Fibroblast of upper back skin (primary cell): ENCODE results near the gene WWOX.
"Not testable (repeated sequence)": the region's sequence is repeated elsewhere in the genome, so short reads cannot be mapped to it uniquely, and the experiment has no call there.

ENCODE experiments used
- DNase-seq: peaks from one replicate; pipeline ENCODE4 v3.0.0-alpha.2; 2013

The WWOX gene

GRCh38 chr16:79211586-79211985, 1112.1 kb downstream of the WWOX start:
- DNase-seq: no peak

GRCh38 chr16:79212114-79212791, 1112.8 kb downstream of the WWOX start:
- no peak for DNase-seq

DNA sequence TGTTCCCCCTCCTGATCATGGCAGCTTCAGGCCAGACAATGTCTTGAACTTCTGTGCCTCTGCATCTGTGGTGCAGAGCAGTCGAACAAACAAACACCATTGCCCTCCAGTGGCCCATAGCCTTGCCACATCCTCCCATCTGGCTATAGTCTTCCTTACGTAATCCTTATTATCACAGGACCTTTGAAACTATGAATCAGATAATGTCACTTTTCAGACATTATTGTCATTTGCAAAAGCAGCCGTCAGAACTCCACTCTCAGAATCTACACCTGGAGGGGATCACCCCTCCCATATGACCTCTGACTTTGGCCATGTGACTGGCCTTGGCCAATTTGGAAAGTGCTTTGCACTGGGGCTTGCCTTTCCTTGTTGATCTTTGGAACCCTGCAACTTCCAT, 1113.8 kb downstream of the WWOX start:
- DNase-seq: no peak

- DNase-seq: no peak
These were observed 1115.8 kb downstream of the WWOX start for GRCh38 chr16:79215289-79215688.

- DNase-seq: no peak
These were observed 1118.0 kb downstream of the WWOX start for GRCh38 chr16:79217375-79218011.

DNA sequence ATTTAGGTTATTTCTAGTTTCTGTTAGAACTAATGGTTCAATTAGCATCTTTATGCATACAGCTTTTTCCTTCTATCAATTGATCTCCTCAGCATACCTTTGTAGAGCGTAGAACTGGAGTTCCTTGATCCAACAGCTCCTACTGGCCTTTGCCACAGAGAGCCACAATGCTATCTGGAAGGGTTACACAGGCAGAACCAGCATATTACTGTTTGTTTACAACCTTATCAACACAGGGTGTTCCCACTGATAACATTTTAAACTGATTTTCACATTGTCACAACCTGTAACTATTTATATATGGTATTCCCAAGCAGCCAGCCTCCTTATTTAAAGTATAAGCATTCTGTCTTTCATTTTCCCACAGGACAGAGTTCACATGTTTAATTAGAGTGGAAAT, 1118.9 kb downstream of the WWOX start:
- DNase-seq: no peak

GRCh38 chr16:79225994-79226393, 1126.5 kb downstream of the WWOX start:
- DNase-seq: not testable (repeated sequence)

GRCh38 chr16:79229361-79229760, 1129.9 kb downstream of the WWOX start:
- DNase-seq: no peak

GRCh38 chr16:79245700-79246099, 1146.2 kb downstream of the WWOX start:
- DNase-seq: not testable (repeated sequence)

DNA sequence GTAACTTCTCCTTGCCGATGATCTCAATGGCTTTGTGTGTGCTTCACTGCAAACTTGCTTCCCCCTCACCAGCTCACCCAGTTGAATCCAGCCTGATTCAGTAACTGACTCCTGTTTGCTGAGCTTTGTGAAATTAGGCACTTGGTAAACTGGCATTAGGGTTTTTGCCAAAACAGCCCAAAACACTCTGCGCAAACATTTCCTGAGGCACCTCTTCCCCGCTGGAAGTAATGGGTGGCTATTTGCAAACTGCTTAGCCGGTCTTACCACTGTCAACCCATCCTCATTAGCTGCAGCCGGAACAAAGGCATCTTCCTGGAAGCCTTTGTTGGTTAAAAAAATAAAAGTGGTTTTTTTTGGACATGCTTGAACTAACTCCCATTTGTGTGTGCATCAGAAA, 1147.9 kb downstream of the WWOX start:
- DNase-seq: no peak

- no peak for DNase-seq
These were observed 1148.9 kb downstream of the WWOX start for GRCh38 chr16:79248351-79248750.

DNA sequence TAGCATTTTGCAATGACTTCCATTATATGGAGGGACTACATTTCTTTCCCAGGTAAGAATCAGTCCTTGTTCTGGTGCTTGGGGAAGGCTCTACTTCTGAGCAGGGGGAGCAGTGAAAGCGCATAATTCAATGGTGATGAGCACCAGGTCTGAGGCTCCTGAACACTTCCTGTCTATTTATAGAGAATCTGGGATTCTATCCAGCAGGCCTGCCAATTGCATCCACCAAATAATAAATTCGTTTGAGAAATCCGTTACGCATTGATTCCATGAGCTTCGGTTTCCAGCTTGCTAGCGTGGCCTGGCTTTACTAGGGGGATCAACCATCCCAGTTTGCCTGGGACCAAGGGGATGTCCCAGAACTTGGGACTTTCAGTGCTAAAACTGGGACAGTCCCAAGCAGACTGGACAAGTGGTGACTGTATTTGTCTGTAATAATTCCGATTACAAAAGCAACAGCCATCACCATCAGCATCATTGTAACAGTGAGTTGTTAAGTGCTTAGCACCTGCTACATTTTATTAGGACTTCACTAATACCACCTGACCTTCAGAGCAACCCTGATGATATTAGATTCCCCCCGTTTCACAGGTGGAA, 1151.1 kb downstream of the WWOX start:
- DNase-seq: no peak

DNA sequence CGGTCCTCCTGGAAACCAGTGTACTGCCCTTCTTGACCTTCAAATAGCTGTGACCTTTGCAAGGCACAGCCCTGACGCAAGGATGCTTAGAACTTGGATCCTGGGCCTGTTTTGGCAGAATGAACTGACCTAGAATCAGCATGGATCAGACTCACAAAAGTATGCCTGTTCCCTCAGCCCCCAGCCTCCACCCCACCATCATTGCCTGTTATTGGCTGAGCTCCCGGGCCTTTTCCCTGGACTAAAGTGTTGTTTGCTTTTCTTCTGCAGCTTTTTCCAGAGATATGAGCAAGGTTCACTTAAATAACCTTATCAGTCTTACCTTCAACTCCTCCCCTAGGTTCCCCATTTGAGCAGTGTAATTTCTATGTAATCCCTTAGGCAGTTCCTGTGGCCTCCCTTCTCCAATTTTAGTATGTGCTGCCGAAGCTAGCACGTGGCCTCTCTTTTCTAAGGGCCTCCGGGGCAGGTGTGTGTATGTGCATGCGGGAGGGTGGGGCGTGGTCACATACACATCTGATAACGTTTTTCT, 1153.7 kb downstream of the WWOX start:
- no peak for DNase-seq

DNA sequence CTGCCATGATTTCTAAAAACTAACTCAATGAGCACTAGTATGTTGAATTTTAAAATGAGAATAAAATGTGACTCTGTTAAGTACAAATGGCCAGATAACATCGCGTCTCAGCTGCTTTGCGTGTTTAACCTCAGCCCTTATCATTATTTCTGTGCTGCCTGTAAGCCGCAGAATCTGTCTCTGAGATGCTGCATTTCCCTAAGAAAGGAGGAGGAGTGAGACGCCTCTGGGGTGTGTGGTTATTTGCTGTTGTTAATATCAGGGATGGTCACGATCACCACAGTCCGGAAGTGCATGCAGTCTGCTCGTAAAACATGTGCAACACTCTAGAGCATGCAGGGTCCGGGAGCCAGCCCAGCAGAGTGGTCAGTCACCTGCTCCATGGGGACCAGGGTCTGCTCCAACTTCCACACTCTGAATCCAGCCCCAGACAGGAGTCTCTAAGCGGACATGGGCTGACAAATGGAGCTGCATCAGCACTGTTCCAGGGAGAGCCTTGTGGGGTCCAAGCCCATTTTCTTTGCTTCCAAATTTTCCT, 1158.6 kb downstream of the WWOX start:
- DNase-seq: no peak

DNA sequence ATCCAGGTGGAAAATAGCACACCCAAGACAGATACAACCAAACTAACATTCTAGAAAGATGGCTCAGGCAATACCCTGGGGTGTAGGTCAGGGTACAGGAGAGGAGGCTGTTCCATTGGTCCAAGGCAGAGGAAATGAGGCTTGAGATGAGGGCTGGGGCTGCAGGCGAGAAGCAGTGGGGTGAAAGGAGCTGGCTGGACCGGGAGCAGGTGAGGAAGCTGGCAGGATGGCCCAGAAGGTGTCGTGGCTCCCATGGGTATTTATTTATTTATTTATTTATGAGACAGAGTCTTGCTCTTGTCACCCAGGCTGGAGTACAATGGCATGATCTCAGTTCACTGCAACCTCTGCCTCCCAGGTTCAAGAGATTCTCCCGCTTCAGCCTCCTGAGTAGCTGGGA, 1161.4 kb downstream of the WWOX start:
- DNase-seq: not testable (repeated sequence)

- no peak for DNase-seq
These were observed 1162.1 kb downstream of the WWOX start for GRCh38 chr16:79261481-79261940.

- no peak for DNase-seq
These were observed 1162.6 kb downstream of the WWOX start for GRCh38 chr16:79261944-79262552.
